HG03039 (cell line): ENCODE results near the gene PODN.

Source experiments
- ATAC-seq: cut with Tn5 transposase; IDR thresholded peaks from one replicate; pipeline ENCODE4 v1.9.1; 2021; ENCODE audit warnings: mild to moderate bottlenecking, moderate library complexity; ENCODE audit not compliant: unreplicated experiment

The PODN gene

GRCh38 chr1:53073868-53074311 is 11.9 kb downstream of the PODN start:
- no peak for ATAC-seq

DNA sequence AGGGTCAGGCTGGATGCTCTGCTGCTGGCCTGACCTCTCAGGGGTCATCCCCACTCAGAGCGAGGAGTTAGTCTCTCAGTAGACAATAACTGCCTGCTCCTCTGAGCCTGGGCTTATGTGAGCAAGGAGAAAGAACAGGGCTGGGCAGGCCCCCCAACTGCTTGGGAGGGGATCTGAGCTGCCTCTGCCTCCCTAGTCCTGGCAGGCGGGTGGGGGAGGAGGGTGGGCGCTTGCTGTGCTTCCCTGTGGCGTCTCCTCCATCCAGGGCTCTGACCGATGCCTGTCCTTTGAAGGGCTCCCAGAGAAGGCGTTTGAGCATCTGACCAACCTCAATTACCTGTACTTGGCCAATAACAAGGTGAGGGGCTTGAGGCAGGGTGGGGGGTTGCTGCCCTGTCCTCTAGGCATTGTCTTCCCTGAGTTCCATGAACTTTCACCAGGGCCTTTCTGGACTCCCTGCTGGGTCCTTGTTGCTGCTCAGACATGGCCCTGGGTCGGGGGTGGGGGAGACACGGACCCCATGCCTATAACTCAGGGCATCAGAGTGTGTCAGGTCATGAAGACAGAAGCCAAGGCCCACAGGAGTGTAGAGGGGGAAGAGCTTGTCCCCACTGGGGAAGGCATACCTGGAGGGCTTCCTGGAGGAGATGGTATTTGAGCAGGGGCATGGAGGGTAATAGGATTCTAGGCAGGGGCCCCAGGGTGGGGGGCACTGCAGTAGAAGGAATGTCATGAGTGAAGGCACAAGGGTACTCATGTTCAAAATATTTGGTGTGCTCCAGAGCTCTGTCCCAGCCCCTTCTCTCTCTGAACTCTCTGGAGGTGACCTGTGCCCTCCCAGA is 12.5 kb downstream of the PODN start:
- no peak for ATAC-seq

- ATAC-seq: no peak
These were observed 13.2 kb downstream of the PODN start for GRCh38 chr1:53075206-53075605.

DNA sequence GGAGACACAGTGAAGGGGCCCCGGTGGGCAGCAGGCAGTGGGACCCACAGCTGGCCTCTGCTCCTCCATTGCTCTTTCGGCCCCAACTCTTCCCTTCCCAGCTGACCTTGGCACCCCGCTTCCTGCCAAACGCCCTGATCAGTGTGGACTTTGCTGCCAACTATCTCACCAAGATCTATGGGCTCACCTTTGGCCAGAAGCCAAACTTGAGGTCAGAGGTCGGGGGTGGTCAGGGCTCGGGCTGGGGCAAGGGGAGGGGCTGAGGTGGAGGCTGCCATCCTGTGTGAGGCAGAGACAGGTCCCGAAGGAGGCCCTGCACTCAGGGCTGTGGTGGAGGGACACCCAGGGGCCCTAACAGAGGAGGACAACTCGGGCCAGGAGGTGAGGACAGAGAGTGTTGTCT is 13.7 kb downstream of the PODN start:
- no peak for ATAC-seq

- no peak for ATAC-seq
These were observed 14.2 kb downstream of the PODN start for GRCh38 chr1:53076165-53076564.

DNA sequence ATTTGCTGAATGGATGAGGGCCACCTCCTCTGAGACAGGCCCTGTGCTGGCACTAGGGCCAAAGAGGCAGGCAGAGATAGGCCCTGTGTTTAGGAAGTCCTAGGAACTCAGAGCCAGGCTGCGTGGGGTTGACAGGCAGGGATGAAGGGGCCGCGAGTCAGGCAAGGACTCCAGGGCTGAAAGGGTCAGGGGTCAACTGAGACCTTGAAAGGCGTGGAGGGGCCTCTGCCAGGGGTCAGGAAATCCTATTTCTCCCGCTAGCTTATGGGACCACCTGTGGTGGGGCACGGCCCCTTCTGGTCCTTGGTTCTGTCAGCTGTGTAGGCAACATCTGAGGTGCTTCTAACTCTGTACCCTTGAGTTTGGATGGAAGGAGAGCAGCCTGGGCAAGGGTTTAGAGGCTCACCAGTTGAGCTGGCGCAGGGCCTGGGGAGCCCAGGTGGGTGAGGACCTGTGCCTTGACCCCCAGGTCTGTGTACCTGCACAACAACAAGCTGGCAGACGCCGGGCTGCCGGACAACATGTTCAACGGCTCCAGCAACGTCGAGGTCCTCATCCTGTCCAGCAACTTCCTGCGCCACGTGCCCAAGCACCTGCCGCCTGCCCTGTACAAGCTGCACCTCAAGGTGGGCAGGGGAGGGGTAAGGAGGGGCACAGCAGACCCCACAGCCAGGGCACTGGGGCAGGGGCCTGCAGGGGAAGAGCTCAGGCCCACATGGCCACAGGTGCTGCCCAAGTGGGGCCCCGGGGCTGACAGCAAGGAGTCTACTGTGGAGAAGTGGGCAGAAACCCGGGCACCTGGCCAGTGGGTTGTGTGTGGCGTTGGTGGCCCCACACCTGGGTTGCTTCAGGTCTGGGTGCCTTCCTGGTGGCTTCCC is 14.9 kb downstream of the PODN start:
- ATAC-seq: no peak

DNA sequence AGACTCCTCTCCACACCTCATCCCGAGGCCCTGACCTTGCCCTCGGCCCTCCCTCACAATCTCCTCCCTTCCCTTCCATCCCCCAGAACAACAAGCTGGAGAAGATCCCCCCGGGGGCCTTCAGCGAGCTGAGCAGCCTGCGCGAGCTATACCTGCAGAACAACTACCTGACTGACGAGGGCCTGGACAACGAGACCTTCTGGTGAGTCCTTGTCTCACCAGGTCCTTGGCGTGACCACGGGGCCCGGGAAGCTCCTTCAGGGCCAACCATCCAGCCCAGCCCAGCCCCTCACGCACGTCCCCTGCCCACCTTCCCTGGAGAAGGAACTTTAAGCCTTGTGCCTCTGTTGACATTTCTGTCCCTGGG is 15.6 kb downstream of the PODN start:
- ATAC-seq: no peak

DNA sequence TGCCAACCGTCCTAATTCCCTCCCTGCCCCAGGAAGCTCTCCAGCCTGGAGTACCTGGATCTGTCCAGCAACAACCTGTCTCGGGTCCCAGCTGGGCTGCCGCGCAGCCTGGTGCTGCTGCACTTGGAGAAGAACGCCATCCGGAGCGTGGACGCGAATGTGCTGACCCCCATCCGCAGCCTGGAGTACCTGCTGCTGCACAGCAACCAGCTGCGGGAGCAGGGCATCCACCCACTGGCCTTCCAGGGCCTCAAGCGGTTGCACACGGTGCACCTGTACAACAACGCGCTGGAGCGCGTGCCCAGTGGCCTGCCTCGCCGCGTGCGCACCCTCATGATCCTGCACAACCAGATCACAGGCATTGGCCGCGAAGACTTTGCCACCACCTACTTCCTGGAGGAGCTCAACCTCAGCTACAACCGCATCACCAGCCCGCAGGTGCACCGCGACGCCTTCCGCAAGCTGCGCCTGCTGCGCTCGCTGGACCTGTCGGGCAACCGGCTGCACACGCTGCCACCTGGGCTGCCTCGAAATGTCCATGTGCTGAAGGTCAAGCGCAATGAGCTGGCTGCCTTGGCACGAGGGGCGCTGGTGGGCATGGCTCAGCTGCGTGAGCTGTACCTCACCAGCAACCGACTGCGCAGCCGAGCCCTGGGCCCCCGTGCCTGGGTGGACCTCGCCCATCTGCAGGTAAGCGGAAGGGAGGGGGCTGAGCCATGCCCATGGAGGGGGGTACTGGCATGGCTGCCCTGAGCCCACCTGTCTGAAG is 16.5 kb downstream of the PODN start:
- no peak for ATAC-seq

- no peak for ATAC-seq
These were observed 17.2 kb downstream of the PODN start for GRCh38 chr1:53079251-53079650.

DNA sequence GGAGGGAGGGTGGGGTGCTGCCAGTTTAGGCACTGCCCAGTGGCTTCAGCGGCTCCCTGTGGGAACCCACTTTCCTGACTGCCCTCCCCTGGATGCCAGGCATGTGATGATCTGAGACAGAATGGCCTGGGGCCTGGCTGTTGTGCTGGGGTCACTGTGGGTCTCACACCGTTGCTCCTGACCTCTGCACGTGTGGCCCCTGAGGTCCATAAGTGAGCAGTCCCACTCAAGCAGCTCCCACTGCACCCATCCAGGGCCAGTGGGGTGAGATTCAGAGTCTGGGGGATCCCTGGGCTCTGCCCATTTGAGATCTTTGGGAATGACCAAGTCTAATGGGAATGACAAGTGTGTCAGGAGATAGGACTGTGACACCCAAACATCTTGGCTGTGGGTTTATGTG is 18.0 kb downstream of the PODN start:
- ATAC-seq: no peak

DNA sequence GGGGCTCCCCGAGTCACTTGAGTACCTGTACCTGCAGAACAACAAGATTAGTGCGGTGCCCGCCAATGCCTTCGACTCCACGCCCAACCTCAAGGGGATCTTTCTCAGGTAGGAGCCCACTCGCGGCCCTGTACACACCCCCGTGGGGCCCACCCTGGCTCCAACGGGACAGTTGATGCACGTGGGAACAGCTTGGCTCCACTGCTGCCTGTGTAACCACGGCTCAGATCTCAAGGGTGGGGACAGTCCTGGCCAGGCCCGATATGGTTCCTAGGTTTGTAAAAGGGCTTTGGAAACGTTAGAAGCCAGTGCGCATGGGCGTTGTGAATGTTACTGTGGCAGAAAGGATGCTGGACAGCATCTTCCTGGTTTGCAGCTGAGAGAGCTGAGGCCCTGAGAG is 18.8 kb downstream of the PODN start:
- no peak for ATAC-seq

GRCh38 chr1:53081384-53082066 is 19.5 kb downstream of the PODN start:
- no peak for ATAC-seq

DNA sequence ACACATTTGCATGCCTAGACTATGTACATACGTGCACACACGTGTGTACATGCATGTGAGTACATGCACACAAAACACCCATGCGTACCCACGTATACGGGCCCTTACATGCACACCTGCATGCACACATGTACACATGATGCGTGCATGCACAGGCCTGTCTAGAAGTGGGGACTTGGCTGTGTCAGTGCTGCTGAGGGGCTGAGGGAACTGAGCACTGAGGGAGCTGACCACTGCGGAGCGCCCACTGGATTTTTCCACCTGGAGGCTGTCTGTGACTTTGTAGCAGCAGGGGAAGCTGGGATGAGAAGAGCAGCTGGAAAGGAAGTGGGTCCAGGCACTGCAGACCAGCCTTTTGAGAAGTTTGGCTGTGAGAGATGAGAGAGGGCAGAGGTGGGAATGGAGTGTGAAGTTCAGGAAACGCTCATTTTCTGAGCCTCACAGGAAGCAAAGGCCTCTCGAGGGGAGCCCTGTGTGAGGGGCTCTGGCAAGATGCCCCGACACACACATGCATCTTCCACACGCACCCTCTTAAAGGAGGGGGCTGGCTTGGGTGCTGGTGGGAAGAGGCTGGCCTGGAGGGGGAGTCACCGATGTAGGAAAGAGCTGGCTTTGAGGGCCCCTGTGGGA is 20.9 kb downstream of the PODN start:
- no peak for ATAC-seq

DNA sequence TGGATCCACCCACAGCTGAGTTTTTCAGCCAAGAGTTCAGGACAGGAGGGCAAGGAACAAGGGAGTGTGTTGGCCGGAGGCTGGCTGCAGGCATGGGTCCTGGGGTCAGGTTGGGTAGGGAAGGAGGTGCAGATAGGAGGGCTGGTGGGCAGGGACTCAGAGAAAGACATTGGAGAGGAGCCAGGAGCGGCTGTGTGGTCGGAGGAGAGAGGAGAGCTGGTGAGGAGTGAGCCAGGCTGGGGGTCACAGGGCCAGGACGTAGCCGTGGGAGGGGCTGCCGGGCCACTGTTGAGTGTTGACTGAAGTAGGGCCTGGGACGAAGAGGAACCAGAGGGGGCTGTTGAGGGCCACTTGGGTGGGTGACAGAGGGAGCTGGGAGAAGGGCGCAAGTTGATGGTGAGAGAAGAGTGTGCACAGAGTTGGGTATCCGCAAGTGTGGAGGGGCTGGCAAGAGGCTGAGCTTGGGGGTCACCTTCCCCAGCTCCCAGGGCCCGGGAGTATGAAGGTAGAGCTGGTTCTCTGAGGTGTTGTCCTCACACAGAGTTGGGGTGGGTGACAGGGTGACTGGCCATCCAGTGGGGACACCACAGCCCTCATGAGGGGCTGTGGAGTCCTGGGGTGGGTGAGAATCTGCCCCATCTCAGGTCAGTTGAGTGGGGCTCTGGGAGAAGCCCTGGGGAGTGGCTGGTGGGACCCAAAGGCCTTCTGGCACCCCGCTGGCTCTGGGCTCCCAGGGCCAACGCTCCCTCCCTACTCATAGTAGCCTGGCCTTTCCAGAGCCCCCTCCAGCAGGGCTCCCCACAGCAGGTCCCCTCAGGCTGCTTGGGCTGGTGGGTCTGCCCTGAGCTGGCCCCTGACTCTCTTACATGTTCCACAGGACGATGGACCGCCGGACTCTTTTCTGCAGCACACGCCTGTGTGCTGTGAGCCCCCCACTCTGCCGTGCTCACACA is 21.9 kb downstream of the PODN start:
- ATAC-seq: no peak

DNA sequence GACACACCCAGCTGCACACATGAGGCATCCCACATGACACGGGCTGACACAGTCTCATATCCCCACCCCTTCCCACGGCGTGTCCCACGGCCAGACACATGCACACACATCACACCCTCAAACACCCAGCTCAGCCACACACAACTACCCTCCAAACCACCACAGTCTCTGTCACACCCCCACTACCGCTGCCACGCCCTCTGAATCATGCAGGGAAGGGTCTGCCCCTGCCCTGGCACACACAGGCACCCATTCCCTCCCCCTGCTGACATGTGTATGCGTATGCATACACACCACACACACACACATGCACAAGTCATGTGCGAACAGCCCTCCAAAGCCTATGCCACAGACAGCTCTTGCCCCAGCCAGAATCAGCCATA is 22.6 kb downstream of the PODN start:
- no peak for ATAC-seq

DNA sequence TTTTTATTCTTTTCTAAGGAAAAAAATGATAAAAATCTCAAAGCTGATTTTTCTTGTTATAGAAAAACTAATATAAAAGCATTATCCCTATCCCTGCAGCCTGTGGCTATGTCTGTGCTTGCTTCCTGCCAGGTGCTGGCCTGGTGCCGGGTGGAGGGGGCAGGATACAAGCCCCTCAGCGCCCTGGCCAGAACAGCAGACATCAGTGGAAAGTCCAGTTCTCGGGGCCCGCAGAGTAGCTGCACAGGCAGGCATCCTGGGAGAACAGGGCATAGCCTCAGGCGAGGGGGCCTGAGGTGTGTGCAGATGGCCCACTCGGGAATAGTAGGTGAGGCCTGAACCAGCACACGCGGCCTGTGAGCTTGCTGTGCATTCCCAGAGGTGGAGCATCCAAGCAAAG is 23.4 kb downstream of the PODN start:
- ATAC-seq: no peak

- ATAC-seq: no peak
These were observed 24.6 kb downstream of the PODN start for GRCh38 chr1:53086491-53087070.

DNA sequence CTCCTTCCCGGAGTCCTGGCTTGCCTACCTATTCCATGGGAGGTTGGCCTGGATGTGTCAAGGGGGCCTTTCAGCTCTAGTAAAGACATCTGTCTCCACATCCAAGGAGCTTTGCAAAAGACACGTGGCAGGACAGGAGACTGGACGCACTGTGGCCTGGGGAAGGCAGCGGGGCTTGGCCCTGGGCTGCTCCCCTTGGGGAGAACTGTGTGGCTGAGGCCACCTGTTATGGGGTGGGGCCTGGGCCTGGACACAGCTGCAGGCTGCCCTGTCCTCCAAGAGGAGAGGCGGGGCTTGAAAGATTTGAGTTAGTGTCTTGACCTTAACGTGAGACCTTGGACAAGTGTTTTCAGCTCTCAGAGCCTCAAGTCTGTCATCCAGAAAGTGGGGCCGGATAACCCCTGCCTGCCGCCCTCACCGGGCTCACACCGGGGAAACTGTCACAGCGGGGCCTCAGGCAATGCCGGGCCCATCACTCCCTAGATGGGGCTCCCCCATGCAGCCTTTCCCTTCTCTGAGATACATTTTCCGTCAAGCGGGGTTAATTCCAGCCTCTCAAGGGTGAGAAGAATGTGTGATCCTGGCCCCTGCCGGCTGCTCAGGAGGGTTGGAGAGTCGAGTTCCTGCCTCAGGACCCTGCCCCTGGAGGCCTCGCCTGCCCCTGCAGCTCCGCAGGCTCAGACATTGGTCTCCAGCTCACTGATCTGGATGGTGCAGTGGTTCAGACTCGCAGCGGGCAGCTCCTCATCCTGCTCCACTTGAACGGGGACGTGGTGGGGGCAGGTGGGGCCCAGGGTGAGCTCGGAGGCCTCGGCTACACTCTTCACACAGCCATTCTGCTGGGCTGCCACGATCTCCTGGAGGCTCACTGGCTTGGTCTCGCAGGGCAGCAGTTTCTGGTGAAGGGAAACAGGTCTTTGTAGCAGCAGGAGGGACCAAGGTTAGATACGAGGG is 25.6 kb downstream of the PODN start:
- no peak for ATAC-seq
